Astrocyte of the spinal cord (primary cell): ENCODE results near the gene SLC20A1.
A peak's percentile ranks its signal among the peaks of the same experiment; 100 is the strongest.
"Not testable (repeated sequence)": the region's sequence is repeated elsewhere in the genome, so short reads cannot be mapped to it uniquely, and the experiment has no call there.

ENCODE experiments used
- DNase-seq: peaks from one replicate; pipeline ENCODE4 v3.0.0; 2011; ENCODE audit warnings: low read depth, low spot score
- H3K4me3 ChIP-seq: 2 replicates; pipeline ENCODE4 v1.5.1; 2011; ENCODE audit warnings: low read depth, mild to moderate bottlenecking, low read length, moderate library complexity
- in situ Hi-C: cut with HindIII; loops from 2 replicates; pipeline ENCODE4 v1.10.0; 2017; ENCODE audit warnings: low sequenced_read_pairs
- TF ChIP-seq, protein P1 (sequence below): IDR thresholded peaks from 2 replicates; pipeline ENCODE4 v1.5.1; 2012; ENCODE audit warnings: low read depth, mild to moderate bottlenecking, low read length, inconsistent platforms

SLC20A1 gene

DNA sequence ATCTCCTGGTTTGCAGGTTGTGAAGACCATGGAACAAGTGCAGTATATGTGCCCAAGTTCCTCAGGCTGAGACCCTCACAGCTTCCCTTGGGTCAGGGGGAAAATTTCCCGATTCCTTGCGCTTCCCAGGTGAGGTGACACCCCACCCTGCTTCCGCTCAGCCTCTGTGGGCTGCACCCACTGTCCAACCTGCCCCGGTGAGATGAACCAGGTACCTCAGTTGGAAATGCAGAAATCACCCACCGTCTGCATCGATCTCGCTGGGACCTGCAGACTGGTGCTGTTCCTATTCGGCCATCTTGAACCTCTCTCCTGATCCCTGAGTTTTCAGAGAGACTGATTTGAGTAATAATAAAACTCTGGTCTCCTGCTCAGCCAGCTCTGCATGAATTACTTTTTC is 30.7 kb upstream of the SLC20A1 start:
- TF ChIP-seq, protein P1, sequence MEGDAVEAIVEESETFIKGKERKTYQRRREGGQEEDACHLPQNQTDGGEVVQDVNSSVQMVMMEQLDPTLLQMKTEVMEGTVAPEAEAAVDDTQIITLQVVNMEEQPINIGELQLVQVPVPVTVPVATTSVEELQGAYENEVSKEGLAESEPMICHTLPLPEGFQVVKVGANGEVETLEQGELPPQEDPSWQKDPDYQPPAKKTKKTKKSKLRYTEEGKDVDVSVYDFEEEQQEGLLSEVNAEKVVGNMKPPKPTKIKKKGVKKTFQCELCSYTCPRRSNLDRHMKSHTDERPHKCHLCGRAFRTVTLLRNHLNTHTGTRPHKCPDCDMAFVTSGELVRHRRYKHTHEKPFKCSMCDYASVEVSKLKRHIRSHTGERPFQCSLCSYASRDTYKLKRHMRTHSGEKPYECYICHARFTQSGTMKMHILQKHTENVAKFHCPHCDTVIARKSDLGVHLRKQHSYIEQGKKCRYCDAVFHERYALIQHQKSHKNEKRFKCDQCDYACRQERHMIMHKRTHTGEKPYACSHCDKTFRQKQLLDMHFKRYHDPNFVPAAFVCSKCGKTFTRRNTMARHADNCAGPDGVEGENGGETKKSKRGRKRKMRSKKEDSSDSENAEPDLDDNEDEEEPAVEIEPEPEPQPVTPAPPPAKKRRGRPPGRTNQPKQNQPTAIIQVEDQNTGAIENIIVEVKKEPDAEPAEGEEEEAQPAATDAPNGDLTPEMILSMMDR, result no peak
- DNase-seq, result no peak
- no peak overlapping the region for H3K4me3 ChIP-seq
- in situ Hi-C loops, result no loop called here

DNA sequence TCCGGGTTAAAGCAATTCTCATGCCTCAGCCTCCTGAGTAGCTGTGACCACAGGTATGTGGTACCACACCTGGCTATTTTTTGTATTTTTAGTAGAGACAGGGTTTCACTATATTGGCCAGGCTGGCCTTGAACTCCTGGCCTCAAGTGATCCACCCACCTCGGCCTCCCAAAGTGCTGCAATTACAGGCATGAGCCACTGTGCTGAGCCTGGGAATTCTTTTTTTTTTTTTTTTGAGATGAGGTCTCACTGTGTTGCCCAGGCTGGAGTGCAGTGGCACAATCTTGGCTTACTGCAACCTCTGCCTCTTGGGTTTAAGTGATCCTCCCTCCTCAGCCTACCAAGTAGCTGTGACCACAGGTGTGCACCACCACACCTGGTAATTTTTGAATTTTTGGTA is 29.9 kb upstream of the SLC20A1 start:
- in situ Hi-C loops, DNase-seq, H3K4me3 ChIP-seq: not testable (repeated sequence)

DNA sequence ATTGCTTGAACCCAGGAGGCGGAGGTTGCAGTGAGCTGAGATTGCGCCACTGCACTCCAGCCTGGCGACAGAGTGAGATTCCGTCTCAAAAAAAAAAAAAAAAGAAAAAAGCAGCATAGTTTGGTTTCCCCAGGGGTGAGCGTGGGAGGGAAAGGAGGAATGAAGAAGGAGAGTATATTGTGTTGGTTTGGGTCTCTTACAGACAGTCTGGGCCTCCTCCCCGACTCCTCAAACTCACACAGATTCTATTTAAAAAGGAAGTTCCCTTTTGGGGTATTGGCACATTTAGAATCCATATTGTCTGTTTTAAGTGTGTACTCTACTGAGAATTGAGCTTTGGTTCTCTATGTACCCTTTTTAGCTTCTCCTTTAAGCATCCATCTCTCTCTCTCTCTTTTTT is 27.4 kb upstream of the SLC20A1 start:
- no peak overlapping the region for H3K4me3 ChIP-seq
- in situ Hi-C loops, result no loop called here
- no peak for DNase-seq
- TF ChIP-seq, protein P1, result no peak

DNA sequence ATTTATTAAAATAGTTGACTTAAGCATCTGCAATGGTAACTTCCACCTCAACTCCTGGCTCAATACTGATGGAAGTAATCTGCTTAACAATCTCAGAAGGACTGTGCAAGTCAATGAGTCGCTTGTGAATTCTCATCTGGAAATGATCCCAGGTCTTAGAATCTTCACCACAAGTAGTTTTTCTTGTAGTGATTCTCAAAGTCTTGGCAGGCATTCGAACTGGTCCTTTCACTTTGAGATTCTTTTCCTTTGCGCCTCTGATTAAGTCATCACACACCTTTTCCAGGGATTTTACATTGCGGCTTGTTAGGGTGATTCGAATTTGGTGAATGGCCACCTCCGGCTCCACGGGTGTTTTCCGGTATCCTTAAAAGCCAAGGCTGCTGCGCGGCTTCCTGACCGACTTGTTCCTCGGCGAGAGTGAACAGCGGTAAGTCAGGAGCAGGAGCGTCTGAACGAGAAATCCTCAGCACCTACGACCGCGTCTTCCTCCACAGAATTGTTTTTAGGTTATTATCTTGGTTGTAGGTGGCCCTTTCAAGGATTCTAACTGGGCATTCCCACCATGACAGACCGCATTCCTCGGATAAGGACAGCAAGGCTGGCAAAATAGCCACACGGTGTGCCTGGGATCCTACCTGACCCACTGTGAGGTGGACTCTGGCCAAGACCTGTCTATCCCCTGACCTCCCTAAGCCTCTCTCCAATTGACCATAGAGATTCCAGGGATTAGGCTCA is 23.8 kb upstream of the SLC20A1 start:
- H3K4me3 ChIP-seq, result no peak overlapping the region
- DNase-seq, result peak; percentile 87
- in situ Hi-C loops, result no loop called here
- TF ChIP-seq, protein P1, result no peak

DNA sequence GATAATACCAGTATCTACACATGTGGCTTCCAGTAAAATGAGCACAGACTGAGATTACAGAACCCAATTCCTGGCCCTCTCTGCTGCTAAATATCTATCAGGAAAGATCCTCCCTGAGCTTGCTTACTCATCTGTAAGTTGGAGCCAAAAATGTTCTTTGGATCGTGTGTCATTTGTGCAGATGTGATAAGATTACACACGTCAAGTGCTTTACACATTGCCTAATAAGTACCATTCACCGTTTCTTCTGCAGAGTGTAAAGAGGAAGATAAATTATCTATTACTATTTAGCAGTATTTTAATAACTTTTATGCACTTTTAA is 23.2 kb upstream of the SLC20A1 start:
- in situ Hi-C loops, result no loop called here
- peak; percentile 81 for DNase-seq
- TF ChIP-seq, protein P1, result no peak
- H3K4me3 ChIP-seq, result no peak overlapping the region

DNA sequence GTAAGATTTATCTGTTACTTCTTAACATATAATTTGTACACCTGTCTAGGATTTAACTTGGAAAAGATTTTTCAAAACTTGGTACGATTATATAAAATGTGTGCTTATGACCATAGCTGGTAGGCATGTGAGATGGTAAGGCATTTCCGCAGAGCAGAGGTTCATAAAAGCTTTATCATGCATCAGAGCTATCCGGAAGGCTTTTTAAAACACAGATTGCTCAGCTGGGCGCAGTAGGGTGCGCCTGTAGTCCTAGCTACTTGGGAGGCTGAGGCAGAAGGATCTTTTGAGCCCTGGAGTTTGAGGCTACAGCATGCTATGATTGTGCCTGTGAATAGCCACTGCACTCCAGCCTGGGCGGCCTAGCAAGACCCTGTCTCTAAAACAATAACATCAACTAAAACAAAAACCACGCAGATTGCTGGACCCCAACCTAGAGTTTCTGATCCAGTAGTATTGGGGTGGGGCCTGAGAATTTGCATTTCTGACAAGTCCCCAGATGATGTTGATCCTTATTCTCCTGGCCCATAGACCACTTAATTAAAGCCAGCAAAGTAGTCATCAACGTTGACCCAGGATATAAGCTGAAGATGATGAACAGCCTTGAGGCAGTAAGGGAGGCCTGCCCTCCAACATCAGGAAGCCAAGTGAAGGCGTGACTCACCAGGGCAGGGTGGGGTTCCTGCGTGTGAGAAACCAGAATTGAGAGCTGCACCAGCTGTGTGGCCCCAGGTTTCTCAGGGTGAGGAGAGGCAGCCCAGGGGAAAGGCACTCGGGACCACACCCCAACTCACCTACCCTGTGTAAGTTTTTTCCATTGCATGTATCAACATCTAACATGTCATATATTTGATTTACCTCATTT is 21.6 kb upstream of the SLC20A1 start:
- TF ChIP-seq, protein P1, result no peak
- no peak overlapping the region for H3K4me3 ChIP-seq
- in situ Hi-C loops, result no loop called here
- DNase-seq, result peak; percentile 75
